Upper lobe of left lung (tissue), 6 donors: ENCODE results near the gene DYNAP. TPM values are rescaled to one million over a fixed set of nuclear protein-coding genes. Genes with fewer than 3 reads are reported as not detected.
A peak's percentile ranks its signal among the peaks of the same experiment; 100 is the strongest.

Experiments
- ATAC-seq, 2 donors: fragments of 200-7000 bp; cut with Tn5 transposase; one replicate each; pipeline ENCODE4 v1.9.1; 2022; ENCODE audit warnings: mild to moderate bottlenecking in 2 of 2, moderate library complexity in 2 of 2; ENCODE audit not compliant: low FRiP score in 2 of 2
- DNase-seq, 2 donors: peaks; one replicate each; pipeline ENCODE4 v3.0.0-alpha.2; 2019 to 2020
- H3K27ac ChIP-seq, 4 donors: fragments of 200-600 bp; sonication (generic); one replicate each; pipeline ENCODE4 v1.5.1; 2016 to 2019
- H3K27me3 ChIP-seq, 4 donors: fragments of 200-600 bp; sonication (generic); one replicate each; pipeline ENCODE4 v1.5.1; 2017 to 2019
- H3K36me3 ChIP-seq, 4 donors: fragments of 200-600 bp; sonication (generic); one replicate each; pipeline ENCODE4 v1.5.1; 2016 to 2019
- H3K4me1 ChIP-seq, 4 donors: fragments of 200-600 bp; sonication (generic); one replicate each; pipeline ENCODE4 v1.5.1; 2018 to 2019
- H3K4me3 ChIP-seq, 4 donors: fragments of 200-600 bp; sonication (generic); one replicate each; pipeline ENCODE4 v1.5.1; 2017 to 2019; ENCODE audit warnings: mild to moderate bottlenecking in 2 of 4, moderate library complexity in 1 of 4
- H3K9me3 ChIP-seq, 4 donors: fragments of 200-600 bp; sonication (generic); one replicate each; pipeline ENCODE4 v1.5.1; 2018 to 2019
- CTCF ChIP-seq, 6 experiments: fragments of 450-650 bp in 4 of 6; fragments of 200-600 bp in 2 of 6; sonication (generic) in 2 of 6; IDR thresholded peaks; one replicate each; pipeline ENCODE4 v1.5.1; 2016 to 2019; ENCODE audit warnings: antibody characterized with exemption in 6 of 6
- EP300 ChIP-seq, 4 donors: sonication (generic); formaldehyde crosslinking; IDR thresholded peaks; one replicate each; pipeline ENCODE4 v1.5.1; 2017; ENCODE audit warnings: antibody characterized with exemption in 4 of 4, control low read depth in 2 of 4
- POLR2A ChIP-seq, 4 donors: fragments of 450-650 bp; IDR thresholded peaks; one replicate each; pipeline ENCODE4 v1.5.1; 2016 to 2017; ENCODE audit warnings: antibody characterized with exemption in 4 of 4, mild to moderate bottlenecking in 2 of 4
- POLR2AphosphoS5 ChIP-seq, 2 donors: sonication (generic); formaldehyde crosslinking; IDR thresholded peaks; one replicate each; pipeline ENCODE4 v1.5.1; 2017; ENCODE audit warnings: antibody characterized with exemption in 2 of 2
- WGBS, 2 donors: methylation state at CpG; one replicate each; pipeline ENCODE4 v1.1.5; 2017 to 2018; 5-methylcytosine and 5-hydroxymethylcytosine counted together
- total RNA-seq, 6 donors: library from RNA; depleted of rRNA in 4 of 6; stranded (reverse); fragments of >200 nt in 4 of 6; gene quantifications; one replicate each; pipeline versions ENCODE4 v1.1.0 to v1.2.1, GENCODE V29; 2016 to 2021
- donor health status: DM: no; HTN: no; CAD: no; lungs with moderate emphysema.
- donor health status: DM: no; HTN: yes; CAD: no; lungs with severe emphysema.

DYNAP gene
- total RNA-seq, 6 donors from 2014 or later, result not detected

- DNase-seq (no peak), ATAC-seq (peak in 1 of 2 donors; percentile 46)
- Histone ChIP-seq H3K36me3 (no peaks in the 10 kb centered on the region), H3K4me1 (no peaks in the 10 kb centered on the region), H3K4me3 (no peak overlapping the region), H3K9me3 (no peaks in the 10 kb centered on the region), H3K27me3 (no peaks in the 10 kb centered on the region), H3K27ac (no peak overlapping the region)
- TF ChIP-seq EP300 (IDR thresholded peaks at IDR 0.05) (no peak), CTCF (IDR thresholded peaks at IDR 0.05) (no peak), POLR2AphosphoS5 (IDR thresholded peaks at IDR 0.05) (no peak), POLR2A (IDR thresholded peaks at IDR 0.05) (no peak)
- 67 to 68% methylated on average over 6 of the region's 6 CpGs for WGBS, 2 donors
These were observed 5.3 kb upstream of the DYNAP start for GRCh38 chr18:54585743-54586142.

GRCh38 chr18:54604211-54604610, 13.2 kb downstream of the DYNAP start:
- ATAC-seq (no peak), DNase-seq (no peak)
- 89 to 97% methylated on average over 6 of the region's 6 CpGs for WGBS, 2 donors
- Histone ChIP-seq H3K27ac (no peak overlapping the region), H3K4me3 (no peak overlapping the region), H3K9me3 (no peaks in the 10 kb centered on the region), H3K4me1 (peaks cover 0 to under 1% (median 0%) of the 10 kb centered on the region in 4 donors), H3K36me3 (no peaks in the 10 kb centered on the region), H3K27me3 (no peaks in the 10 kb centered on the region)
- TF ChIP-seq POLR2AphosphoS5 (IDR thresholded peaks at IDR 0.05) (no peak), CTCF (IDR thresholded peaks at IDR 0.05) (no peak), POLR2A (IDR thresholded peaks at IDR 0.05) (no peak), EP300 (IDR thresholded peaks at IDR 0.05) (no peak)

GRCh38 chr18:54606835-54607212, 15.8 kb downstream of the DYNAP start:
- H3K9me3 ChIP-seq, result no peaks in the 10 kb centered on the region
- peak overlapping the region in 1 of 4 donors; percentile 30 for H3K4me3 ChIP-seq
- H3K27ac ChIP-seq, result peak overlapping the region; percentile 13 to 76 (median 56)
- H3K4me1 ChIP-seq, result peaks cover 0 to 9% (median 0%) of the 10 kb centered on the region in 4 donors
- DNase-seq, result peak in 1 of 2 donors; percentile 61
- no peak for TF ChIP-seq POLR2AphosphoS5 (IDR thresholded peaks at IDR 0.05)
- no peak for TF ChIP-seq POLR2A (IDR thresholded peaks at IDR 0.05)
- WGBS, 2 donors, result 75 to 91% methylated on average over 9 of the region's 9 CpGs
- peak; percentile 57 to 81 for ATAC-seq
- H3K36me3 ChIP-seq, result no peaks in the 10 kb centered on the region
- H3K27me3 ChIP-seq, result no peaks in the 10 kb centered on the region

- TF ChIP-seq EP300 (IDR thresholded peaks at IDR 0.05) (peak in 1 of 4 donors; percentile 34), POLR2A (IDR thresholded peaks at IDR 0.05) (peak in 1 of 4 donors; percentile 43), CTCF (IDR thresholded peaks at IDR 0.05) (no peak)
- peaks cover 0 to 10% (median 0%) of the 10 kb centered on the region in 4 donors for H3K4me1 ChIP-seq
- ATAC-seq (peak; percentile 52 to 62), DNase-seq (no peak)
- no peaks in the 10 kb centered on the region for H3K27me3 ChIP-seq
- H3K27ac ChIP-seq, result peak overlapping the region; percentile 13 to 76 (median 56)
- no peaks in the 10 kb centered on the region for H3K36me3 ChIP-seq
- WGBS, 2 donors, result 70 to 76% methylated on average over 11 of the region's 11 CpGs
- peak overlapping the region in 3 of 4 donors; percentile 13 to 30 (median 18) for H3K4me3 ChIP-seq
- H3K9me3 ChIP-seq, result no peaks in the 10 kb centered on the region
These were observed 16.4 kb downstream of the DYNAP start for GRCh38 chr18:54607213-54608027.

- WGBS, 2 donors, result 41 to 59% methylated on average over 3 of the region's 3 CpGs
- no peaks in the 10 kb centered on the region for H3K27me3 ChIP-seq
- peaks cover 0 to 14% (median 0%) of the 10 kb centered on the region in 4 donors for H3K4me1 ChIP-seq
- H3K9me3 ChIP-seq, result no peaks in the 10 kb centered on the region
- H3K4me3 ChIP-seq, result peak overlapping the region in 3 of 4 donors; percentile 13 to 30 (median 18)
- no peak for DNase-seq
- H3K27ac ChIP-seq, result peak overlapping the region; percentile 13 to 76 (median 56)
- no peaks in the 10 kb centered on the region for H3K36me3 ChIP-seq
- no peak for ATAC-seq
- TF ChIP-seq POLR2AphosphoS5 (IDR thresholded peaks at IDR 0.05) (no peak), CTCF (IDR thresholded peaks at IDR 0.05) (no peak), EP300 (IDR thresholded peaks at IDR 0.05) (no peak), POLR2A (IDR thresholded peaks at IDR 0.05) (no peak)
These were observed 17.1 kb downstream of the DYNAP start for GRCh38 chr18:54608028-54608642.
